ENCODE measurements around the gene HOXA4.

HOXA4 gene

DNA sequence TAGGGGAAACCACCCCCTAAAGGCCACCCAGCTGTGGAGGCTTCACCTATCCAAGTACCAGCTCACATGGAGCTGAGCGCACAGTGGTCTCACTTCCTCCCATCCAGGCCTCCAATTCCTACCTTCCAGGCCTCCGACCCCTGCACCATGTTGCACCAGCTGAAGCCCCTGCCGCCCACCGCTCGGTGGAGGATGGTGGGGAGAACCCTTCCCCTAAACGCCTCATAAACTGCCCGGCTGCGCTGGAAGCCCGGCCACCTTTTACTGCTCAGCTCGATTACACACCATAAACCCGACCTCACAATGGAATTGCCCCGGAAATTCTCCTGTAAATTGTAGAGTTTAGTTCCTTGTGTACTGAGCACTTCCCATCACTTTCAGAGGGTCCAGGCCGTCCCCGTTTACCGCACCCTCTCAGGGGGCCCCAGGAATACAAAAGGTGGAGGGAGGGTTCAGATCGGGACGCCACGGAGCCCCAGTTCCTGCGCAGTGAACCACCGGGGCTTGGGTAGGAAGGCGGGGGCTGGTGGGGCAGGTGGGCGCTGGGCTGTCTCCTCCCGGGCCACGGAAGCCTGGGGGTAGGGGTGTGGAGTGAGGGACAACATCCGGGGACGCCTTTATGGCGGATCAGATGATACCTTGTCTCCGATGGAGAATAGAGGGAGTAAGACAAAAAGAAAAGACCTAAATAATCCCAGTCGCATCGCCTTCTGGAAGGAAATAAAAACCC lies 27.3 kb upstream of the HOXA4 start:
- DNase-seq: no peak

DNA sequence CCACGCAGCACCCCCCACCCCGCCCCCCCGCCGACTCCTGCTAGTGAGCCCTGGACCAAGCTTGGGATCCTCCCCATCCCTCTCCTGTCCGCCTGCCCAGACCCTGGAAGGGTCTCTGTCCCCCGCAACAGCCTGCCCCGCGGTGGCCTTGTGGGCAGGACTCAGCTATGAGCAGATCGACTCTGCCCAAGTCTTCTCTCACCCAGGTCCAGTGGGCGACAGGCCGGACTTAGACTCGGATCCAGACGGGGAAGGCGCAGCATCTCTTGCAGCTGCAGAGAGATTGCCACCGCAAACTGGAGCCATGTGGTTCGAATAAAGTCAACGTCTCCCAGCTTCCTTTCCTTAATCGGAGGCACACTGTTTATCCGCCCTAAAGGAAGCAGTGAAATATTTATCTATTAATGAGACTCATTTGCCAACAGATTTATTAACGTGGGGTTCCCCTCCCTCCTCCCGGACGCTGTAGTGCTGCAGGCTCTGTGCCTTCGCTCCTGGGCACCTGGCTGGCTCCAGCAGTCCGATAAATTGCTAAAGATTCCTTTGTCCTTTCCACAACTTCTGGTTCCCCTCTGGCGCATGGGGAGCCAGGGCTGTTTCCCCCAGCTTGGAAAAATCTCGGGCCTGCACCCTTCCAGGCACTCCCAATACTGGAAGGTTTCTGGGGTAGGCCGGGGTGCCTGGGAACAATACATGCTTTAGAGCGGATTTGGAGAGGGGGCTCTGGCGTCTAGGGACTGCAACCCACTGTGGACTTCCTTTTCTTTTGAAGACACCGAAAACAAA lies 26.6 kb upstream of the HOXA4 start:
- no peak for DNase-seq

DNA sequence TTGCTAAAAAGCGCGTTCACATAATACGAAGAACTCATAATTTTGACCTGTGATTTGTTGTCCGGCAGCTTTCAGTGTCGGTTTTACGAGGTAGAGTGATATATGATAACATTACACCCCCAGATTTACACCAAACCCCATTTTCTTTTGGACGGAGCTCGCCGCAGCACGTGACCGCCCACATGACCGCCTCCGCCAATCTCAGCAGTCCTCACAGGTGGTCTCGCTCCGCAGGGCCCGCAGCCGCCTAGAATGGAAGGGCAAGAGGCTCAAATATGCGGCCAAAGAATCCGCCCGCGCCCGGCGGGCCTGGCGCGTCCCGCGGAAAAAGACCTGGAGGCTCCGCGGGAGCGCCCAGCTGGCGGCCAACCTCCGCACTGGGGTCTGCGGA lies 25.9 kb upstream of the HOXA4 start, which contains the start of gene HOXA7:
Gene HOXA7, minus strand, starts transcription at position 168 of the 391 bp plus-strand sequence. Its CDS starts 130 bp downstream, at position 38.
- DNase-seq: peak; percentile 82

DNA sequence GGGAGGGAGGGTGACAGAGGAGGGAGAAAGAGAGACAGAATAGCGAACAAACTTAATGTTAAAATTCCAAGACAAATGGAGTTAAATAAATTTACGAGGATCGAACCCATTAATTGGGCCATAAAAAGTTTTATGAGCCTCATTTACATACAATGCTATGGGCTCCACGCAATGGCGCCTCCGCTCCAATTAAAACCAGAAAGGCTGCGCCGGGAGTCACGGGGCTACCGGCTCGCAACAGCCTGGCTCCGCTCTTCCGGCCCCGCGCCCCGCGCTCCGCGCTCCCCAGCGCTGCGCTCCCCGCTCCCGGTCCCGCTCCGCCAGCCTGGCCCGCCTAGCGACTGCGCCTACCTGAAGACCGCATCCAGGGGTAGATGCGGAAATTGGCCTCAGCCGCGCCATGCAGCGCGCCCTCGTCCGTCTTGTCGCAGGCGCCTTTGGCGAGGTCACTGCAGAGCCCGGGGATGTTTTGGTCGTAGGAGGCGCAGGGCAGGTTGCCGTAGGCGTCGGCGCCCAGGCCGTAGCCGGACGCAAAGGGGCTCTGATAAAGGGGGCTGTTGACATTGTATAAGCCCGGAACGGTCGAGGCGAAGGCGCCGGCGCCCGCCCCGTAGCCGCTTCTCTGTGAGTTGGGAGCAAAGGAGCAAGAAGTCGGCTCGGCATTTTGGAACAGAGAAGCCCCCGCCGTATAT lies 25.4 kb upstream of the HOXA4 start:
- DNase-seq: peak; percentile 32

DNA sequence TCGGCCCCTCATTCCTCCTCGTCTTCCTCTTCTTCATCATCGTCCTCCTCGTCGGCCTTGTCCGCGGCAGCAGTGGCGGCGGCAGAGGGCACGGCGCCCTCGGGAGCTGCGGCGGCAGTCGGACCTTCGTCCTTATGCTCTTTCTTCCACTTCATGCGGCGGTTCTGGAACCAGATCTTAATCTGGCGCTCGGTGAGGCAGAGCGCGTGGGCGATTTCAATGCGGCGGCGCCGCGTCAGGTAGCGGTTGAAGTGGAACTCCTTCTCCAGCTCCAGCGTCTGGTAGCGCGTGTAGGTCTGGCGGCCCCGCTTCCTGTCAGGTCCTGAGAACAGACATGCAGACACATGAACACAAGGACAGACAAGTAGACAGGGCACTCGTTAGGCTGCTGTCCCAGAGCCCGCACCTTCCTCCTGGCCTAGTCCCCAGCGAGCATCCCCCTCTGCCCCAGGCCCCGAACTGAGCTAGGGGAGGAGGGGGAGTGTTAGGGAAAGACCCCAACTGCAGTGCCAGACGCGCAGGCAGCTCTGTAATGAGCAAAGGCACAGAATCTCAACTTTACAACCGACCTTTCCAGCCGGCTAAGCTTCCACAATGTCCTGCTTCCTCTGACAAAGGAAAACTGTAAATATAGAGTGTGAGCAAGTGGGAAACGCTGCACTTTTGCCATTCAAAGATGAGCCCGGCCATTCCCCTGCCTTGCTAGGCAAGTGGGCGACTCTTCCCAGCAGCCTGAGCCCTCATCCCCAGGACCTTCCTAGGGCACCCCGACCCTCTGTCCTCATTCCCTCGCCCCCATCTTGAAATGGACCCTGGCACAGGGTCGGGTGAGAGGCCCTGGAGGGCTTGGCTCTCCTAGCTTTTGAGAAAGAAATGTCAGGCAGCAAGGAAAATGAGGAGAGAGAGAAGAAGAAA lies 24.6 kb upstream of the HOXA4 start:
- no peak for DNase-seq

DNA sequence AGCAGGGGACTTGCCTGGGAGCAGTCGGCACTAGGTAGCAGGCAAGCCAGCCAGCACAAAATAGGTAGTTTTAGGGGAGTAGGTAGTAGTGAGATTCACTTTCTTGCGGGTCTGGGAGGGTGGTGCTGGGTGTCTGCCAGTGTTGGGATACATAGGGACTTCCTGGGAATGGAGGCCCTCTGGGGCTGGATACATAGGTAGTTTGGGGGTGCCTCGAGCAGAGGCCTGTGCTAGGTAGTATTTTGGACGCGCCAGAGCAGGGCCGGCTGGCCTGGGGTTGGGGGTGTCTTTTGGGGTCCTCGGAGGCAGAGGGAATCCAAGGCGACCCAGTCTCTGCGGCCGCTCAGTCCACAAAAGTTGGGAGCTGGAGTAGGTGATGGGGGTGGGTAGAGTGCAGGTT lies 23.8 kb upstream of the HOXA4 start:
- DNase-seq: no peak

DNA sequence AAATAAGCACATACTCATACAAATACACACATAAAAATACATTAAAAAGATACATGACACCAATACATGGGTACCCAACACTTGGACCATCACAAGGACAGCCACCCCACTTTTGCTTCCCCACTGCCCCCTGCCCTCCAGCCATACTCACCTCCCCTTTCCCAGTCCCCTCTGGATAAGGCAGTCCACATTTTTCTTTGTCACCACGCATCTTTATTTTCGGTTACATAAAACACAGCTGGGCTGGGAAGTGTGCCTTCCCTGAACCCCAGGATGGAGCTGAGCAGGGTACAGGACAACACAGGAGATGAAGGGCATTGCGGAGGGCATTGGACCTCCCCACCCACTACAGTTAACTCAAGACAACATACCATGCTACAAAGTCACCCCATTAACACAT lies 23.0 kb upstream of the HOXA4 start:
- no peak for DNase-seq

DNA sequence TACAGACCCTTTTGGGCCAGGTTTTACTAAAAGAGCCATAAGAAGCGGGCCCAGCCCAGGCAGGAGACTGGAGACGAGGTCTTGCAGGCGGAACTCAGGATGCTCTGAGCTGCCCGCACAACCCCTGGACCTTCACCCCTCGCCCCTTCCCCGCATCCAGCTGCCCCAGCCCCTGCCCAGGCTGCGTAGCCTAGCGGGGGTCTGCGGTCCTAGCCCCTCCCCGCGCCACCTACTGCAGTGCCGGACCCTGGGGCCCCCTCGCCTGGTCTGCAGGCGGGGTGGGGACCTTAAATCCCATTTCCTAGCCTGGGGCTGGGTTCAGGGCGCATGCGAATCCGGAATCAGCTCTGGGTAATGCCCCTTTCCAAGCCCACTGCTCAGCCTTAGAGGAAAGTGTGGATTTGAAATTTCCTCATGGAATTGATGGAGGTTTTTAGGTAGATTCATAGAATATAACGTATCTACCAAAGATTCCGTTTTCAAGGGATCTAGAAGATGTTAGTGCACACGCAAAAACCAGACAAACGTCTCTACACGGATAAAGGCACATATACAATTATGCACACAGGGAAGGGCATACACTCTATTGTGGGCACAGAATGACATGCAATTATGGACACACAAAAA lies 22.4 kb upstream of the HOXA4 start:
- DNase-seq: no peak

DNA sequence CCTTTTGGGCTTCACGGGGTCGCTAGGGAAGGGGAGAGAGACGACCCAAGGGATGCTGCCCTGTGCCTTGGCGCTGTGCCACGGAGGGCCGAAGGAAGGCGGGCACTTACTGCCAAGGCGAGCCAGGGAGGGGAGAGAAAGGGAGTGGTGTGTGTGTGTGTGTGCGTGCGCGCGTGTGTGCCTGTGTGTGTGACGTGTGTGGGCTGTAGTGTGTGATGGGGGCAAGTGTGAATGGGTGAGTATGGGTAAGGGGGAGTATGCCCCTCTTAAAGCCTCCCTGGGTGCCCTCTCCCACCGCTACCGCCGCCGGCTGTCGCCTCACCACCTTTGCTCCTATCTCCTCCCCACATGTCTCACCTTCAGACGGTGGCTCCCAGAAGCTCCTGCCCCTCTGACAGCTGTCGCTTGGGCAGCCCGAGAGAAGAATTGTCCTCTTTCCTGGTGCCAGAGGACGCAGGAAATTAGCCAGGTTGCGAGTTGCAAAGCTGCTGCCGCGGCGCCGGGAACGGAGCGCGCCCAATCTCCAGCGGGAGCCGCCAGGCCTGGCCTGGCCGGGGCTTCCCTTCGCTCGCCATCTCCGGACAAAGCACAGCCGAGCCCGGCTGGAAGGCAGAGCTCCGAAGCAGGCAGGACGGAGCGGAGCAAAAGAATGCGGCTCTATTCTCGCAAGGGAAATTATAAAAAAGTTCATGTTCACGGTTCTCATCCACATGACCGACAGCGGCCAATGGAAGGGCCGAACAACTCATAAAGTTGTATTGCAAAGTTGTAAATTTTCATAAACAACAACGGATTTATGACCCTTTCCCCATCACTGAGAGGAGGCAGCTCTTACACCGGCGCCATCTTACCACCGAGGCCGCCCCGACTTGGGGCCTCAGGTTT lies 21.6 kb upstream of the HOXA4 start, which contains the start of gene HOXA3:
Gene HOXA3, minus strand, starts transcription at position 653 of the 885 bp plus-strand sequence. CDS start 41,943 bp downstream, outside the sequence.
- peak; percentile 83 for DNase-seq

DNA sequence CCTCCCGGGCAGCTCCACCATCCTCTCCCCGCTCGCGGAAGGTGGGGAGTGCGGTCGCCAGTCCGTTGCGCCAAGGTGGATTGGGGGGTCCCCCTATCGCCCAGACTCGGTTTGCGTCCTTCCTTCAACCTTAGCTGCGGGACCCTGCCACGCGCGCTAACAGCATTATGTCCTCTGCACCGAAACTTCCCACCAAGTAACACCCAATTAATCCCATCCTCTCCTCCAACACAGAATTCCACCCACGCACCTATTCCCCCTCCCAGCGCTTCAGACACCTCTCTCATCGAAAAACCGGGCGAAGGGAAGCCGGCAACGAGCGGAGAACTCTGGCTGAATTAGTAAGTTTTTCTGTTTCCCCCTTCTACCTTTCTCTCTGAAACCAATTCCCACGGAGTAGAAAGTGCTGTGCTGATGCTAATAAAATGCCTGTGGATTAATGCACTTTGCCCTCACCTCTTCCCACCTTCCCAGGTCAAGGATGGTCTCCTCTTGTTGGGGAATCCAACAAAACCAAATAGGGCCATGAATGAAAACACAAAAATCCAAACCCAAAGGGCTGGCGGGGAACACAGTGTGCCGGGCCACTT lies 20.9 kb upstream of the HOXA4 start:
- no peak for DNase-seq

DNA sequence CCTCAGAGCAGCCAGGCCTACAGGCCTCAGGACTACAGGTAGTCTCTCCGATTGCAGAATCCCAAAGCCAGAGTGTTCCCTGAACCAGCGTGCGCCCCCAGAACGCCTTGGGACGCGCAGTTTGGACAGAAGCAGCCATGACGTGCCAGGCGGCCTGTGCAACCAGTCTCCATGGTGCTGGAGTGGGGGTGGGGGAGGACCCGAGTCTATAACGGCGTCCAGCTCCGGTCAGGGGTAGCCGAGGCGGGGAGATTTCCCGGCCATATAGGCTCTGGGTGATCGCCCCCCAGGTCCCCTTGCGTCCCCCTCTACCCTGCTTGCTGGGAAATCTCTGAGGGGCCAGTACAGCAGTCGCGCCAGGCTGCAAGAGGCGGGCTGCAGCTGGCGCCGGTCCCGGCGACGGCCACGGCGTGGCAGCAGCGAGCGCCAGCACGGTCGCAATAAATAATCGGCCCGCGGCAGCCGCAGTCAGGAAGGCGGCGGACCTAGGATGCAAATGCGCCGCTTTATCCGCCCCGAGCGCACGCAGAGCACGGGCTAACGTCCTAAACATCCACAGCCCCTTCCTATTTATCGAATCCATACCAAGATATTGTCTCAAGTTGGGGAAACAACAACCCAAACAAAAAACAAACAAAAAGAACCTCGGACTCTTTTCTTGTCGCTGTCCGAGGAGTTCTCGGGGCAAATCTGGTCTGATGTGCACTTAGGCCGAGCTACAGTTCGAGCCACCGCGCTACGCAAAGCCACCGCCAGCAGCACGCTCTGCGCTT lies 20.2 kb upstream of the HOXA4 start:
- peak; percentile 90 for DNase-seq

DNA sequence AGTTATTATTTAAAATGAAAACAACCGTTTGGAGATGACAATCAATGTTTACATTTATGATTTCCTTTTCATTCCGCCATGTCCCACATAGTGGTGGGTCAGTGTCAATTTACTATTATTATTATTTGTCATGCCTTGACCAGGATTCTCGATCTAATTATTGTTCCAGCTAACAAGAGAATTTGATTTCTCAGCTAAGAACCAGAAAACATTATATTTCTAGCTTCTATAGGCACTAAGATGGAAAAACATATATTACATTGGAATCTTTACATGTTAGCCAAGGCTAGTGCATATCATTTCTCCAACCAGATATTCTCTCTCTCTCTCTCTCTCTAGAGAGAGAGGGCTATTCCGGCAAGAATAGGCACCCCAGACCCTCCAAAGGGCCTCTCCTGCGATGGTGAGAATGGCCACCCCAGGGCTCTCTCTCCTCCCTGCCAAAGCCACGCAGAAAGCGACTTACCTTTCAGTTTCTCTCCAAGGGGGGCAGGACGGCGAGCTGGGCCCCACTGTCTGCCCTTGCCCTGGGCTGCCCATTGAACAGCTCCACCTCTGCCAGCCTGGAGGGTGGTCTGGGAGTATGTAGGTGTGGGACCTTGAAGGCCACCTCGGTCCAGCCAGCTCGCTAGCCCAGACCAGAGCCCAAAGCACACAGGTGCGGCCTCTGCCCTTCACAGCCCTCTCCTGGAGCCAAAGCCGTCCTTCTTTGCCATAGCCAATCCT lies 19.4 kb upstream of the HOXA4 start:
- no peak for DNase-seq

DNA sequence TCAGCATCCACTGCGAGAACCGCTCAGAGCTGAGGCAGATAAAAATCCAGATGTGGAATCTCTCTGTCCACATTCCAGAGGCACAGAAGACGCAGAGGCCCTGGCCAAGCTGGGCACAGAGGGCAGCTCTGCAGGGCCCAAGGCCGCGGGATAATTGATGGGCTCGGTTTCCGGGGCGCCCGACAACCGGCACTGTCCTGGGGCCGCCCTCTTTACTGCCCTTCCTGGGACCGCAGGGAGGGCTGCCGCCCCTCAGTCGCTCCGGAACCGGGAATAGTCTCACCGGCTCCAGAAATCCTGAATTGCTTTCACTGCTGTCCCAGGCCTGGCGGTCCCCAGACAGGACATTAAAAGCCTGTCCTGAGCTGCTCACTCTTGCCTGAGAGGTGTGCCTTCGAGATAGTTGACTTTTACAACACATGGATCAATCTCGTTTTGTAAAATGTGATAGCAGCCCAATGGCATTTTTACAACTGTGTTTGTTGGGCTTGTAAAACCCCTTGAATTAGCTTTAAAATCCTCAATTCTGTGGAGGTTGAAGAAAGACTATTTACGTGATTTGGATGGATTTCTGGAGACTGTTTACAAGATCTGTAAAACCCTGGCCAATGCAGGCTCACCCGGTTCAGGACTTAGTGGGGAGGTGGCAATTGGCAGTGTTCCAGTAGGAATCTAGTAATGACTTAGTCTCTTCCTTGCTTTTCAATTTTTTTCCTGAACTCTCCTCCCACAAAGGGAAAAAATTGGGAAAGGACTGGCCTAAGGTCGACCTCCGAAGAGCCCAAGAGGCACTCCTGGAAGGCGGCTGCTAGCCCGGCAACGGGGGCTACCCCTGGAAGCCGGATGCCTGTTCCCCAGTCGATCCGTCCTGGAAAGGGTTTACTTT lies 18.4 kb upstream of the HOXA4 start:
- peak; percentile 51 for DNase-seq

DNA sequence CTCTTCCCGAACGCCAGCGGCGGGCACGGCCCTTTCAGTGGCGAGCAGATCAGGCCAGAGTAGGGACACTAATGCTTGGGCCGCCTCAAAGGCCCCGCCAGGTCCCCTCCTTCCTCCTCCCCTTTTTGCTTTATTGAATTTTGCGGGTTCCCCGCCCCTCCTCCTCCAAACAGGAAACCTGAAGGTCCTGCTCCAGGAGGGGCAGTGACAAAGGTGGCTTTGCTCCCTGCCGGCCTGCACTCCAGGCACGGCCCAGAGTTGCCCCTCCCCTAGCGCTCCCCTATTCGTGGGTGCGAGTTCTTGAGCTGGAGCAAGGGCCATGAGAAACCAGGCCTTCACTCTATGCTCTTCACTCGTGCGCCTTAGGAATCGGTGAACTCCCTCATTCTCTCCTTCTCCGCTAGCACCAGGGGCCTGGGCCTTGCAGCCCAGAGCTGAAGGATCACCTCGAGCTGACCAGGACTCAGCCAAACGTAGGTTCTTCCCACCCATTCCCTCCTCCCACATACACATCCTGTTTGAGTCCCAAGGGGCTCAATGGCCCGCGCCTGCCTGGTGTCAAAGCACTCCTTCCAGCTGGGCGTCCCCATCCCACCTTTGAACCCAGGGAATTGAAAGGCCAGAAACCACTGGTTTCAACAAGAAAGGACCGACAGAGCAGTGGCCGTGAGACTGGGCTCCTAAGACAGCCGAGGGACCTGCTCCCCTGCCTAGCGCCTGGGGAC lies 17.6 kb upstream of the HOXA4 start:
- peak; percentile 20 for DNase-seq

DNA sequence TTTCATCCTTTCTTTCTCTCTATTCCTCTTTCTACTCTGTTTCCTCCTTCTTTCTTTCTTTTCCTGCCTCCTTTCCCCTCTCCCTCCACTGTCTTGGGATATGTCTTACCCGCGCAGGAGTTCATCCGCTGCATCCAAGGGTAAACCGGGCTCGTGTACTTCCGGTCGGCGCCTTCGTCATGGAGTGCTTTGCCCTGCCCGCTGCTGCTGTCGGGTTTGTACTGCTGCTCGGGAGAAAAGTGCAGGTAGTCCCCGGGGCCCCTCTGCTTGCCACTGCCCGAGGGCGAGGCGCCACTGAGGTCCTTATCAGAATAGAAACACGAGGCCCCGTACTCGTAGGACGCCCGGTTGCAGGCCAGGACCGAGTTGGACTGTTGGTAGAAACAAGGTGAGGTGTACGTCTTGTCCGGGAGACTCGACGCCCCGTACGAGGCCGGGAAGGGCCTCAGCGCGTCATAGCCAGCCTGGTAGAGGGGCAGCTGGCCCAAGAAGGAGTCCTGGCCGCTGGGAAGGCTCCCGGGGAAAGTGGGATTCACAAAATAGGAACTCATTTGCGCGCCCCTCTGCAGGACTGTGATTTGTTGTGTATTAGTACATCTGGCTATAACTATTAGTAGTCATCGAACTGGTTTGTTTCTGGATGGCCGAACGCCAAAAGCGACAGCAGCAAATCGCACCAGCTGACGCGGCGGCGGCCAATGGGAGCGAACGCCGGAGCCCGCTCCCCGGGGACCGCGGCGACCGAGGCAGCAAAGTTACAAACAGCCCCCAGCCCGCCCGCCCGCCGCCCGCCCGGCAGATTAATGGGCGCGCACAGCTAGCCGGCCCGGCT lies 16.9 kb upstream of the HOXA4 start, which contains the start of gene HOXA6:
Gene HOXA6, minus strand, starts transcription at position 576 of the 832 bp plus-strand sequence. Its CDS starts 25 bp downstream, at position 551.
- peak; percentile 59 for DNase-seq

Measured in HCEC 1CT (cell line).